SU-DHL-6 (cell line): ENCODE data around the gene DCLK1.

Source experiments
- CTCF ChIP-seq: fragments of 200-600 bp; sonication (generic); IDR thresholded peaks from one replicate; pipeline ENCODE4 v1.5.1; 2017; ENCODE audit warnings: antibody characterized with exemption, mild to moderate bottlenecking, low read length, moderate library complexity; ENCODE audit not compliant: insufficient read depth, poor library complexity, severe bottlenecking
- EZH2phosphoT487 ChIP-seq: fragments of 200-600 bp; sonication (generic), shearing (Covaris generic); conservative IDR thresholded peaks from 2 replicates; pipeline ENCODE4 v1.6.1; 2018; ENCODE audit warnings: mild to moderate bottlenecking, antibody characterized with exemption, low read length, moderate library complexity, mixed read lengths

DNA sequence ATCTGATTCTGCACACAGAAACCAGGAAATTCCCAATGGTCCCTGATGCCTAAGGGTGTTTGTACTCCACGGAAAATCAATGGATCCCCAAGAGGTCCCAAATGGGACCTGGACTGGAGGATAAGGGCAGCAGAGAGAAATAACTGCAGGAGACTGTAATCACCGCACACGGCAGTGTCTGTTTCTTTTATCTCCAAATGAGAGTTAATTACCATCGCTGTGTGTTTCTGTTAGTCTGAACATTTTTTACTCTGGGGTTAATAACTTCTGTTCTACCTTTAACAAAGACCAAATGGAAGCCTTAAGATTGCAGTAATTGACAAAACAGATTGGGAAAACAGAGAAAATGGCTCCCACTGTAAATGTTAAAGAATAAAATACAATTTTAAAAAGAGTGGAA, 320.9 kb downstream of the DCLK1 start:
- no peak for TF ChIP-seq CTCF
- no peak for TF ChIP-seq EZH2phosphoT487
